Heart right ventricle (tissue), 16 donors: ENCODE results near the gene VKORC1. TPM values are rescaled to one million over a fixed set of nuclear protein-coding genes. Genes with fewer than 3 reads are reported as not detected.
A peak's percentile ranks its signal among the peaks of the same experiment; 100 is the strongest.

Source experiments
- ATAC-seq, 8 donors: fragments of 200-7000 bp; cut with Tn5 transposase; one replicate each; pipeline ENCODE4 v1.9.1; 2020; ENCODE audit warnings: mild to moderate bottlenecking in 8 of 8, moderate library complexity in 8 of 8, moderate number of reproducible peaks in 1 of 8
- DNase-seq, 2 donors: peaks; one replicate each; pipeline ENCODE4 v3.0.0-alpha.2; 2020
- H3K27ac ChIP-seq, 10 donors: fragments of 200-600 bp; sonication (generic) in 2 of 10; one replicate each; pipeline versions ENCODE4 v1.5.0 to v1.8.0; 2020 to 2022; ENCODE audit warnings: mild to moderate bottlenecking in 3 of 10
- H3K27me3 ChIP-seq, 7 donors: fragments of 200-600 bp; one replicate each; pipeline ENCODE4 v1.8.0; 2021 to 2022; ENCODE audit warnings: mild to moderate bottlenecking in 2 of 7
- H3K36me3 ChIP-seq, 9 donors: fragments of 200-600 bp; sonication (generic) in 1 of 9; one replicate each; pipeline versions ENCODE4 v1.5.0 to v1.8.0; 2020 to 2022; ENCODE audit warnings: mild to moderate bottlenecking in 2 of 9
- H3K4me1 ChIP-seq, 9 donors: fragments of 200-600 bp; sonication (generic) in 1 of 9; one replicate each; pipeline versions ENCODE4 v1.5.0 to v1.8.0; 2020 to 2022; ENCODE audit warnings: mild to moderate bottlenecking in 4 of 9
- H3K4me3 ChIP-seq, 10 donors: fragments of 200-600 bp; sonication (generic) in 2 of 10; one replicate each; pipeline versions ENCODE4 v1.5.0 to v1.8.0; 2020 to 2022; ENCODE audit warnings: mild to moderate bottlenecking in 7 of 10, moderate library complexity in 2 of 10
- H3K9me3 ChIP-seq, 11 donors: fragments of 200-600 bp in 10 of 11; sonication (generic) in 2 of 11; one replicate each; pipeline versions ENCODE4 v1.5.0 to v1.8.0; 2013 to 2022; ENCODE audit warnings: mild to moderate bottlenecking in 2 of 11, control low read depth in 1 of 11, moderate library complexity in 1 of 11
- CTCF ChIP-seq, 9 donors: fragments of 200-600 bp; sonication (generic) in 2 of 9; IDR thresholded peaks; one replicate each; pipeline versions ENCODE4 v1.5.0 to v1.8.0; 2021 to 2022; ENCODE audit warnings: antibody characterized with exemption in 9 of 9, mild to moderate bottlenecking in 5 of 9, moderate library complexity in 1 of 9
- WGBS, 2 donors: extraction: QIAGEN DNeasy Blood & Tissue Kit; methylation state at CpG; one replicate each; pipeline ENCODE4 v1.1.7; 2013; ENCODE audit warnings: inconsistent platforms in 1 of 2; 5-methylcytosine and 5-hydroxymethylcytosine counted together
- intact Hi-C, 10 donors: fragments of 100-400 bp; cut with DNase I; formaldehyde crosslinking; loops; one replicate each; pipeline versions ENCODE4 v1.11.1 to v1.14.2; 2022
- polyA plus RNA-seq, 2 donors: library from polyadenylated mRNA; stranded (reverse); fragments of 200-250 nt; gene quantifications; one replicate each; pipeline ENCODE4 v1.2.3, GENCODE V29; 2013
- total RNA-seq, 10 donors: library from RNA; stranded (reverse); fragmentation: NEBNext Ultra II Directional in 3 of 10; extraction: Animal tissue kit (Norgen Biotek cat#: 25700) in 3 of 10; gene quantifications; one replicate each; pipeline versions ENCODE4 v1.2.1 to v1.2.4, GENCODE V29; 2021 to 2023
- donor health status: Arrhythmogenic right ventricular cardiomyopathy.
- donor health status: ischemic (EF 13 %, LVEDD 7.1; RV severe dilation, severe dysfunction).
- donor health status: healthy with polysubstance abuse.
- donor health status: DM: no; HTN: yes; CAD: no.
- donor health status: DM: no; HTN: no; CAD: no.
- donor health status: ischemic (EF 25% LVEDD 6.9; RV normal size, moderate dysfunction).
- donor health status: ischemic (EF 25% LVEDD 5.7; RV mildly dilated, moderate dysfunction).
- donor health status: healthy.
- donor health status: DM: yes; HTN: yes; CAD: no.
- donor health status: Ischemic cardiomyopathy.
- donor health status: ischemic (EF 35%, LVEDD 5.7; RV mildly dilated, moderate dysfunction).
- donor health status: nonischemic (EF 11% LVEDD 7.7; RV severe dilation, severe dysfunction).
- donor health status: DM: yes; HTN: yes; CAD: no.
- donor health status: PGD.
- donor health status: ischemic (EF 29% LVEDD 5.4; RV normal size, mild dysfunction).
- donor health status: nonischemic (EF 23%, LVEDD 6.1; RV moderate dilation, normal function).

The VKORC1 gene
- total and polyA plus RNA-seq, 12 donors = 27.0 to 139 (median 34.3) TPM

GRCh38 chr16:31133046-31133501, 38.5 kb upstream of the VKORC1 start:
- ATAC-seq (no peak), DNase-seq (no peak)
- Histone ChIP-seq H3K27me3 (no peaks in the 10 kb centered on the region), H3K36me3 (peaks cover 0 to 54% (median 30%) of the 10 kb centered on the region in 9 donors), H3K27ac (no peak overlapping the region), H3K9me3 (no peaks in the 10 kb centered on the region), H3K4me1 (peaks cover 3 to 49% (median 38%) of the 10 kb centered on the region in 9 donors), H3K4me3 (no peak overlapping the region)
- TF ChIP-seq CTCF (IDR thresholded peaks at IDR 0.05) = no peak
- intact Hi-C loops = no loop called here
- 91 to 95% methylated on average over 6 of the region's 6 CpGs for WGBS, 2 donors

- Histone ChIP-seq H3K4me3 (no peak overlapping the region), H3K27me3 (no peaks in the 10 kb centered on the region), H3K9me3 (no peaks in the 10 kb centered on the region), H3K27ac (no peak overlapping the region), H3K4me1 (peaks cover 3 to 56% (median 40%) of the 10 kb centered on the region in 9 donors), H3K36me3 (peaks cover 0 to 60% (median 36%) of the 10 kb centered on the region in 9 donors)
- DNase-seq = no peak
- 87 to 89% methylated on average over 20 of the region's 20 CpGs for WGBS, 2 donors
- intact Hi-C loops = no loop called here
- ATAC-seq = no peak
- TF ChIP-seq CTCF (IDR thresholded peaks at IDR 0.05) = no peak
Measured at GRCh38 chr16:31132303-31132979, 37.8 kb upstream of the VKORC1 start.

- H3K9me3 ChIP-seq = no peaks in the 10 kb centered on the region
- H3K4me1 ChIP-seq = peaks cover 3 to 61% (median 40%) of the 10 kb centered on the region in 9 donors
- TF ChIP-seq CTCF (IDR thresholded peaks at IDR 0.05) = no peak
- no peaks in the 10 kb centered on the region for H3K27me3 ChIP-seq
- intact Hi-C loops = no loop called here
- 85 to 88% methylated on average over 5 of the region's 5 CpGs for WGBS, 2 donors
- no peak overlapping the region for H3K27ac ChIP-seq
- DNase-seq (no peak), ATAC-seq (no peak)
- no peak overlapping the region for H3K4me3 ChIP-seq
- peaks cover 0 to 66% (median 41%) of the 10 kb centered on the region in 9 donors for H3K36me3 ChIP-seq
Measured at GRCh38 chr16:31131841-31132271, 37.3 kb upstream of the VKORC1 start.

GRCh38 chr16:31131416-31131815, 36.8 kb upstream of the VKORC1 start:
- intact Hi-C loops = no loop called here
- no peak for ATAC-seq
- no peak for TF ChIP-seq CTCF (IDR thresholded peaks at IDR 0.05)
- Histone ChIP-seq H3K9me3 (no peaks in the 10 kb centered on the region), H3K36me3 (peaks cover 0 to 68% (median 44%) of the 10 kb centered on the region in 9 donors), H3K4me3 (no peak overlapping the region), H3K27ac (peak overlapping the region in 1 of 10 donors; percentile 97), H3K4me1 (peaks cover 3 to 63% (median 40%) of the 10 kb centered on the region in 9 donors), H3K27me3 (no peaks in the 10 kb centered on the region)
- WGBS, 2 donors = 92 to 94% methylated on average over 11 of the region's 11 CpGs
- DNase-seq = no peak
